ENCODE results near the gene RAB44. TPM values are rescaled to one million over a fixed set of nuclear protein-coding genes. Genes with fewer than 3 reads are reported as not detected.
A peak's percentile ranks its signal among the peaks of the same experiment; 100 is the strongest.

Gene RAB44
- total RNA-seq, 1 donor from 2014 or later, result not detected

GRCh38 chr6:36657942-36658544 lies 39.6 kb upstream of the RAB44 start:
- no peaks in the 10 kb centered on the region for H3K36me3 Mint-ChIP-seq (ENCODE audit: unreplicated experiment)
- H3K9me3 Mint-ChIP-seq (ENCODE audit: unreplicated experiment), result peaks cover 2% of the 10 kb centered on the region
- H3K27ac Mint-ChIP-seq (ENCODE audit: unreplicated experiment), result no peak overlapping the region
- TF ChIP-seq CTCF (IDR thresholded peaks at IDR 0.05; ENCODE audit: partially characterized antibody, unreplicated experiment), result no peak
- no peaks in the 10 kb centered on the region for H3K4me1 Mint-ChIP-seq (ENCODE audit: low read depth, unreplicated experiment)
- H3K4me3 Mint-ChIP-seq (ENCODE audit: unreplicated experiment), result no peak overlapping the region
- no peak for DNase-seq
- peaks cover 6% of the 10 kb centered on the region for H3K27me3 Mint-ChIP-seq (ENCODE audit: unreplicated experiment)

DNA sequence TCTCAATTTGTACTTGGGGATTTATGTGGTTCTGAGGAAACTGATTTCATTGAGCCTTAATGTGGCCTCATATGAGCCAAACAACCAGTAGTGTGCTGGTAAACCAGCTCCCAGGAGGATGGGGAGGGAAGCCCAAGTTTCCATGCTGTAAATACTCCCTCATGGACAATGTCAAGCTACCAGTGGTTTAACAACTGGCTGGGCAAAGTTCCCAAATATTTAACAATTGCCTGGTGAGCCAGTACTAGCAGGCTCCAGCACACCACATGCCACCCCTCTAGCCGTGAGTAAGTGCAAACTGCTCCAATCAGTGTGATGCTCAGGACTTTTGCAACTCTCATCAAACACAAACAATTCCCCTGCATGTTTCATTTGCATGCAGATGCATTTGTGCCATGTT lies 38.4 kb upstream of the RAB44 start:
- no peak for TF ChIP-seq CTCF (IDR thresholded peaks at IDR 0.05; ENCODE audit: partially characterized antibody, unreplicated experiment)
- peaks cover 5% of the 10 kb centered on the region for H3K27me3 Mint-ChIP-seq (ENCODE audit: unreplicated experiment)
- H3K4me1 Mint-ChIP-seq (ENCODE audit: low read depth, unreplicated experiment), result peaks cover 3% of the 10 kb centered on the region
- no peaks in the 10 kb centered on the region for H3K36me3 Mint-ChIP-seq (ENCODE audit: unreplicated experiment)
- H3K27ac Mint-ChIP-seq (ENCODE audit: unreplicated experiment), result no peak overlapping the region
- DNase-seq, result no peak
- no peak overlapping the region for H3K4me3 Mint-ChIP-seq (ENCODE audit: unreplicated experiment)
- peaks cover 4% of the 10 kb centered on the region for H3K9me3 Mint-ChIP-seq (ENCODE audit: unreplicated experiment)

DNA sequence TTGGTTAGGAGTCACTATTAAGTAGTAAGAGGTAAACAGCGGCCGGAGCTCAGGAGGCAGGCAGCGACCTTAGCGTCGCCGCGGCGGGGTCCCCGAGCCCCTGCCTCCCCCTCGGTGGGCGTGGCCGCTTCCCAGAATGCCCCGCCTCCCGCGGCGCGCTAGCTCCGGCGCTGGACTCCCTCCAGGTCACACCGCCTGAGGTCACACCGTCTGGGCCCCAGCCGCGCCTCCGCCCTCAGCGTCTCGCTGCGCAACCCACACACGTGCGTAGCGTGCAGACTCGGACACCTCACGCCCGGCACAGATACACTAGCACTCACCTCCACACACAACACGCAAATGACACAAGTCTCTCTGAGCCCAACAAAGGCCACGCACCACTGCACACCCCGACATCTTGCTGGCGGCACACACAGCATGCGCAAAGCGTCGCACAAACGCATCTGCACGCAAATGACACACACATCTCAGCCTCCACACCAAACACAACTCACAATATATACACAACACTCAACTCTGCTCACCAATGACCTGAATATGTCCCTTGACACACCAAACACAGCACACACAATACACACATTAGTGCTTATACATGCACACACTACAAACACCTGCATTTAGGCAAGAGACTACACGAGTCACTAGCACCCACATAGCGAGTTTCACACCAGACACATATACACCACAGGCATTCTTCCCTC lies 36.7 kb upstream of the RAB44 start:
- Mint-ChIP-seq H3K36me3 (ENCODE audit: unreplicated experiment) (no peaks in the 10 kb centered on the region), H3K4me1 (ENCODE audit: low read depth, unreplicated experiment) (peaks cover 5% of the 10 kb centered on the region), H3K4me3 (ENCODE audit: unreplicated experiment) (no peak overlapping the region), H3K9me3 (ENCODE audit: unreplicated experiment) (peaks cover 6% of the 10 kb centered on the region), H3K27ac (ENCODE audit: unreplicated experiment) (no peak overlapping the region), H3K27me3 (ENCODE audit: unreplicated experiment) (peaks cover 5% of the 10 kb centered on the region)
- TF ChIP-seq CTCF (IDR thresholded peaks at IDR 0.05; ENCODE audit: partially characterized antibody, unreplicated experiment), result no peak
- DNase-seq, result peak; percentile 71

GRCh38 chr6:36662380-36662779 lies 35.2 kb upstream of the RAB44 start:
- no peak for TF ChIP-seq CTCF (IDR thresholded peaks at IDR 0.05; ENCODE audit: partially characterized antibody, unreplicated experiment)
- Mint-ChIP-seq H3K27me3 (ENCODE audit: unreplicated experiment) (peaks cover 7% of the 10 kb centered on the region), H3K4me1 (ENCODE audit: low read depth, unreplicated experiment) (peaks cover 16% of the 10 kb centered on the region), H3K27ac (ENCODE audit: unreplicated experiment) (no peak overlapping the region), H3K9me3 (ENCODE audit: unreplicated experiment) (peaks cover 8% of the 10 kb centered on the region), H3K36me3 (ENCODE audit: unreplicated experiment) (no peaks in the 10 kb centered on the region), H3K4me3 (ENCODE audit: unreplicated experiment) (no peak overlapping the region)
- DNase-seq, result no peak

DNA sequence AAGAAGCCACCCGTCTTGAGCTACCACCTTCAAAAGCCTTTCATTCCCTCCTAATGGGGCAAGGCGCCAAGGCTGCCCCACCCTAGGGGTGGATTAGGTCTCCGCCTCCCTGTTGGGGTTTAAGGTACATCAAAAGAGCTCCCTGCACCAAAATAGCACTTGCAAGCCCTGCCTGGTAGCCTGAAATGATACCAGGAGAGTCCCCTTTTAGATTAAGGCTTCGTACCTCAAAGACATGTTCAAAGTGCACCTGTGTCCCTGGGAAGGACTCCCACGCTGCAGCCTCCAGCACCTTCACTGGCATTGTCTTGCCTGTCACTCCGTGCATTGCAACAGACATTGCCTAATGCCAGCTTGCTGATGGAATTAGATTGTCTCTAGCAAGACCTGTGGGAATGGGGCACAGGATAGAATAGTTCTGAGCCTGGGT lies 34.8 kb upstream of the RAB44 start:
- no peak for DNase-seq
- H3K36me3 Mint-ChIP-seq (ENCODE audit: unreplicated experiment), result no peaks in the 10 kb centered on the region
- H3K9me3 Mint-ChIP-seq (ENCODE audit: unreplicated experiment), result peaks cover 8% of the 10 kb centered on the region
- H3K27me3 Mint-ChIP-seq (ENCODE audit: unreplicated experiment), result peaks cover 7% of the 10 kb centered on the region
- no peak for TF ChIP-seq CTCF (IDR thresholded peaks at IDR 0.05; ENCODE audit: partially characterized antibody, unreplicated experiment)
- peaks cover 17% of the 10 kb centered on the region for H3K4me1 Mint-ChIP-seq (ENCODE audit: low read depth, unreplicated experiment)
- peak overlapping the region; percentile 19 for H3K27ac Mint-ChIP-seq (ENCODE audit: unreplicated experiment)
- H3K4me3 Mint-ChIP-seq (ENCODE audit: unreplicated experiment), result no peak overlapping the region

Measured in glutamatergic neuron (in vitro differentiated cells).